Endometrial microvascular endothelial cells (primary cell): ENCODE results near the gene CABLES1. TPM values are rescaled to one million over a fixed set of nuclear protein-coding genes. Genes with fewer than 3 reads are reported as not detected.
"Not testable (repeated sequence)": the region's sequence is repeated elsewhere in the genome, so short reads cannot be mapped to it uniquely, and the experiment has no call there.

Experiments used
- in situ Hi-C: cut with HindIII; loops from 2 replicates; pipeline ENCODE4 v1.10.0; 2017; ENCODE audit warnings: low sequenced_read_pairs, low pct_unique_long_range_greater_than_20kb; ENCODE audit errors: inconsistent ontology term
- total RNA-seq: library from RNA; depleted of rRNA; stranded (reverse); fragments of >200 nt; gene quantifications from one replicate; pipeline ENCODE4 v1.2.3, GENCODE V29; 2015; ENCODE audit errors: inconsistent ontology term

Gene CABLES1
- 12.6 TPM for total RNA-seq

- in situ Hi-C loops = loop anchor here (10.0 kb wide), 1 partner anchor 250 kb away; no protein-coding TSS in a partner anchor
Observed at GRCh38 chr18:23134780-23135549, at the start of gene CABLES1. Gene CABLES1, plus strand, starts transcription at chr18:23135485. Its CDS starts 278 bp downstream, at chr18:23135763.

GRCh38 chr18:23087352-23087751, 47.9 kb upstream of the CABLES1 start:
- in situ Hi-C loops = no loop called here

- in situ Hi-C loops = no loop called here
Observed at GRCh38 chr18:23088310-23088709, 47.0 kb upstream of the CABLES1 start.

- in situ Hi-C loops = not testable (repeated sequence)
Observed at GRCh38 chr18:23091017-23091993, 44.0 kb upstream of the CABLES1 start.

- in situ Hi-C loops = no loop called here
Observed at GRCh38 chr18:23092121-23092520, 43.2 kb upstream of the CABLES1 start.

GRCh38 chr18:23093130-23093529, 42.2 kb upstream of the CABLES1 start:
- in situ Hi-C loops = not testable (repeated sequence)

- in situ Hi-C loops = no loop called here
Observed at GRCh38 chr18:23093772-23094171, 41.5 kb upstream of the CABLES1 start.

GRCh38 chr18:23094411-23095190, 40.7 kb upstream of the CABLES1 start:
- in situ Hi-C loops = no loop called here

- in situ Hi-C loops = no loop called here
Observed at GRCh38 chr18:23095463-23095862, 39.8 kb upstream of the CABLES1 start.

GRCh38 chr18:23097016-23097415, 38.3 kb upstream of the CABLES1 start:
- in situ Hi-C loops = not testable (repeated sequence)

- in situ Hi-C loops = no loop called here
Observed at GRCh38 chr18:23099621-23100020, 35.7 kb upstream of the CABLES1 start.

- in situ Hi-C loops = no loop called here
Observed at GRCh38 chr18:23101861-23102432, 33.3 kb upstream of the CABLES1 start.

- in situ Hi-C loops = no loop called here
Observed at GRCh38 chr18:23102493-23103261, 32.6 kb upstream of the CABLES1 start.

- in situ Hi-C loops = no loop called here
Observed at GRCh38 chr18:23103449-23103848, 31.8 kb upstream of the CABLES1 start.

GRCh38 chr18:23105030-23105429, 30.3 kb upstream of the CABLES1 start:
- in situ Hi-C loops = no loop called here

- in situ Hi-C loops = no loop called here
Observed at GRCh38 chr18:23105581-23106219, 29.6 kb upstream of the CABLES1 start.

GRCh38 chr18:23106575-23106974, 28.7 kb upstream of the CABLES1 start:
- in situ Hi-C loops = no loop called here
